ENCODE data around the gene FKBP1A. TPM values are rescaled to one million over a fixed set of nuclear protein-coding genes. Genes with fewer than 3 reads are reported as not detected.

The FKBP1A gene
- total and polyA plus RNA-seq, 9 of the 15 experiments (the other 6 are each of a cell fraction or from before 2014, with no cell fraction given): 48.8 to 502 (median 89.6) TPM

DNA sequence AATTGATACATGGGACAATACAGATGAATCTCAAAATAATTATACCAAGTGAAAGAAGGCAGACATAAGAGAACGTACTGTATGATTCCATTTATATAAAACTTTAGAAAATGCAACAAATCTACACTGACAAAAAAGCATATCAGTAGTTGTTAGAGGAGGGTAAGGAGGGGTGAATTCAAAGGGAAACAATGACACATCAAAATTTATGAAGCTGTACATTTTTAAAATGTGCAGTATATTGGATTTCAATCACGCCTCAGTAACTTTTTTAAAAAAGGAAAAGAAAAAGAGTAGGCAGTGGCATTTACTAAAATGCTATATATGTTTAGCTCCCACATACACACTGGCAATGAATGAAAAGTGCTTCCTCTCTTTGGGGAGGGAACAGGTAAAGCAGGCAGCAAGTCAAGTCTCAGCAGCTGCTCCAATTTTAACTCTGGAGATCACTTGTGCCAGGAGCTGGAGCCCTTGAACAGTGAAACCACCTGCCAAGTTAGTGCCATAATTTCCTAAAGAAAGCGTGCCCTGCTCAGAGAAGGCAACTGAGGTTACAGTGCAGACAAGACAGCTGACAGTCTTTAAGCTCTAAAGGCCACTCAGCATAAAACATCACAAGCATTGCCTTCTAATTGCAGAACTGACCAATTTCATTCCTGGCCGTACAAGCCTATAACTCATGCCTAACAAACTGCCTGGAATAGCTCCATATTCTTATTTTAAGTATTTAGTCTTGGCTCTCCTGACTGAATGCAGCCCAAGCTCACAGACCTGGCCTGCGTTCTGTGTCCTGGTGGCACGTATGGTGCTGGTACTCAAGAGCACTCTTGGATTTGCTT lies 10.9 kb downstream of the FKBP1A start (continued):
- TF ChIP-seq, protein P1, sequence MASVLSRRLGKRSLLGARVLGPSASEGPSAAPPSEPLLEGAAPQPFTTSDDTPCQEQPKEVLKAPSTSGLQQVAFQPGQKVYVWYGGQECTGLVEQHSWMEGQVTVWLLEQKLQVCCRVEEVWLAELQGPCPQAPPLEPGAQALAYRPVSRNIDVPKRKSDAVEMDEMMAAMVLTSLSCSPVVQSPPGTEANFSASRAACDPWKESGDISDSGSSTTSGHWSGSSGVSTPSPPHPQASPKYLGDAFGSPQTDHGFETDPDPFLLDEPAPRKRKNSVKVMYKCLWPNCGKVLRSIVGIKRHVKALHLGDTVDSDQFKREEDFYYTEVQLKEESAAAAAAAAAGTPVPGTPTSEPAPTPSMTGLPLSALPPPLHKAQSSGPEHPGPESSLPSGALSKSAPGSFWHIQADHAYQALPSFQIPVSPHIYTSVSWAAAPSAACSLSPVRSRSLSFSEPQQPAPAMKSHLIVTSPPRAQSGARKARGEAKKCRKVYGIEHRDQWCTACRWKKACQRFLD (CRISPR knock-in tag; IDR thresholded peaks at IDR 0.05): no peak
- 0 out of 2 replicates have a peak, but pooled peaks have one; percentile 30 for TF ChIP-seq ARID1B (IDR thresholded peaks at IDR 0.05)
- TF ChIP-seq, protein P2, sequence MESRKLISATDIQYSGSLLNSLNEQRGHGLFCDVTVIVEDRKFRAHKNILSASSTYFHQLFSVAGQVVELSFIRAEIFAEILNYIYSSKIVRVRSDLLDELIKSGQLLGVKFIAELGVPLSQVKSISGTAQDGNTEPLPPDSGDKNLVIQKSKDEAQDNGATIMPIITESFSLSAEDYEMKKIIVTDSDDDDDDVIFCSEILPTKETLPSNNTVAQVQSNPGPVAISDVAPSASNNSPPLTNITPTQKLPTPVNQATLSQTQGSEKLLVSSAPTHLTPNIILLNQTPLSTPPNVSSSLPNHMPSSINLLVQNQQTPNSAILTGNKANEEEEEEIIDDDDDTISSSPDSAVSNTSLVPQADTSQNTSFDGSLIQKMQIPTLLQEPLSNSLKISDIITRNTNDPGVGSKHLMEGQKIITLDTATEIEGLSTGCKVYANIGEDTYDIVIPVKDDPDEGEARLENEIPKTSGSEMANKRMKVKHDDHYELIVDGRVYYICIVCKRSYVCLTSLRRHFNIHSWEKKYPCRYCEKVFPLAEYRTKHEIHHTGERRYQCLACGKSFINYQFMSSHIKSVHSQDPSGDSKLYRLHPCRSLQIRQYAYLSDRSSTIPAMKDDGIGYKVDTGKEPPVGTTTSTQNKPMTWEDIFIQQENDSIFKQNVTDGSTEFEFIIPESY (CRISPR knock-in tag; IDR thresholded peaks at IDR 0.05): no peak
- TF ChIP-seq JUND (IDR thresholded peaks at IDR 0.05; ENCODE audit: borderline replicate concordance, low read depth, low read length): no peak
- no peak for TF ChIP-seq JUND (tag; IDR thresholded peaks at IDR 0.05; ENCODE audit: borderline replicate concordance, low read depth, low read length)
- no peak for TF ChIP-seq POLR2B (IDR thresholded peaks at IDR 0.05; ENCODE audit: low read depth, partially characterized antibody)
- no peak for TF ChIP-seq MYC (IDR thresholded peaks at IDR 0.05; ENCODE audit: low read depth, low read length)
- no peak for TF ChIP-seq MYC (CRISPR knock-in tag; IDR thresholded peaks at IDR 0.05; ENCODE audit: borderline replicate concordance, low read depth)
- TF ChIP-seq, protein P3, sequence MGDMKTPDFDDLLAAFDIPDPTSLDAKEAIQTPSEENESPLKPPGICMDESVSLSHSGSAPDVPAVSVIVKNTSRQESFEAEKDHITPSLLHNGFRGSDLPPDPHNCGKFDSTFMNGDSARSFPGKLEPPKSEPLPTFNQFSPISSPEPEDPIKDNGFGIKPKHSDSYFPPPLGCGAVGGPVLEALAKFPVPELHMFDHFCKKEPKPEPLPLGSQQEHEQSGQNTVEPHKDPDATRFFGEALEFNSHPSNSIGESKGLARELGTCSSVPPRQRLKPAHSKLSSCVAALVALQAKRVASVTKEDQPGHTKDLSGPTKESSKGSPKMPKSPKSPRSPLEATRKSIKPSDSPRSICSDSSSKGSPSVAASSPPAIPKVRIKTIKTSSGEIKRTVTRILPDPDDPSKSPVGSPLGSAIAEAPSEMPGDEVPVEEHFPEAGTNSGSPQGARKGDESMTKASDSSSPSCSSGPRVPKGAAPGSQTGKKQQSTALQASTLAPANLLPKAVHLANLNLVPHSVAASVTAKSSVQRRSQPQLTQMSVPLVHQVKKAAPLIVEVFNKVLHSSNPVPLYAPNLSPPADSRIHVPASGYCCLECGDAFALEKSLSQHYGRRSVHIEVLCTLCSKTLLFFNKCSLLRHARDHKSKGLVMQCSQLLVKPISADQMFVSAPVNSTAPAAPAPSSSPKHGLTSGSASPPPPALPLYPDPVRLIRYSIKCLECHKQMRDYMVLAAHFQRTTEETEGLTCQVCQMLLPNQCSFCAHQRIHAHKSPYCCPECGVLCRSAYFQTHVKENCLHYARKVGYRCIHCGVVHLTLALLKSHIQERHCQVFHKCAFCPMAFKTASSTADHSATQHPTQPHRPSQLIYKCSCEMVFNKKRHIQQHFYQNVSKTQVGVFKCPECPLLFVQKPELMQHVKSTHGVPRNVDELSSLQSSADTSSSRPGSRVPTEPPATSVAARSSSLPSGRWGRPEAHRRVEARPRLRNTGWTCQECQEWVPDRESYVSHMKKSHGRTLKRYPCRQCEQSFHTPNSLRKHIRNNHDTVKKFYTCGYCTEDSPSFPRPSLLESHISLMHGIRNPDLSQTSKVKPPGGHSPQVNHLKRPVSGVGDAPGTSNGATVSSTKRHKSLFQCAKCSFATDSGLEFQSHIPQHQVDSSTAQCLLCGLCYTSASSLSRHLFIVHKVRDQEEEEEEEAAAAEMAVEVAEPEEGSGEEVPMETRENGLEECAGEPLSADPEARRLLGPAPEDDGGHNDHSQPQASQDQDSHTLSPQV (IDR thresholded peaks at IDR 0.05): no peak
- TF ChIP-seq MED1 (CRISPR knock-in tag; IDR thresholded peaks at IDR 0.05; ENCODE audit: borderline replicate concordance): no peak
- TF ChIP-seq YY1 (IDR thresholded peaks at IDR 0.05; ENCODE audit: borderline replicate concordance in 1 of 3, control insufficient read depth in 1 of 3, extremely low read depth in 1 of 3, insufficient read depth in 3 of 3, insufficient read length in 1 of 3, insufficient replicate concordance in 2 of 3, low read depth in 1 of 3, low read length in 2 of 3): no peak
- TF ChIP-seq, protein P4, sequence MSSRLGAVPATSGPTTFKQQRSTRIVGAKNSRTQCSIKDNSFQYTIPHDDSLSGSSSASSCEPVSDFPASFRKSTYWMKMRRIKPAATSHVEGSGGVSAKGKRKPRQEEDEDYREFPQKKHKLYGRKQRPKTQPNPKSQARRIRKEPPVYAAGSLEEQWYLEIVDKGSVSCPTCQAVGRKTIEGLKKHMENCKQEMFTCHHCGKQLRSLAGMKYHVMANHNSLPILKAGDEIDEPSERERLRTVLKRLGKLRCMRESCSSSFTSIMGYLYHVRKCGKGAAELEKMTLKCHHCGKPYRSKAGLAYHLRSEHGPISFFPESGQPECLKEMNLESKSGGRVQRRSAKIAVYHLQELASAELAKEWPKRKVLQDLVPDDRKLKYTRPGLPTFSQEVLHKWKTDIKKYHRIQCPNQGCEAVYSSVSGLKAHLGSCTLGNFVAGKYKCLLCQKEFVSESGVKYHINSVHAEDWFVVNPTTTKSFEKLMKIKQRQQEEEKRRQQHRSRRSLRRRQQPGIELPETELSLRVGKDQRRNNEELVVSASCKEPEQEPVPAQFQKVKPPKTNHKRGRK (tag; IDR thresholded peaks at IDR 0.05): no peak
- peak; percentile 53; the same call in 1 of the 2 replicates for TF ChIP-seq FOXM1 (IDR thresholded peaks at IDR 0.05; ENCODE audit: low read depth)
- TF ChIP-seq FOXM1 (CRISPR knock-in tag; IDR thresholded peaks at IDR 0.05; ENCODE audit: low read depth): no peak

All from K562 (cell line).